Measurements from ENCODE around the gene BPHL. TPM values are rescaled to one million over a fixed set of nuclear protein-coding genes. Genes with fewer than 3 reads are reported as not detected.

The BPHL gene
- total RNA-seq, 4 donors from 2014 or later, result 10.1 to 26.0 (median 11.8) TPM

DNA sequence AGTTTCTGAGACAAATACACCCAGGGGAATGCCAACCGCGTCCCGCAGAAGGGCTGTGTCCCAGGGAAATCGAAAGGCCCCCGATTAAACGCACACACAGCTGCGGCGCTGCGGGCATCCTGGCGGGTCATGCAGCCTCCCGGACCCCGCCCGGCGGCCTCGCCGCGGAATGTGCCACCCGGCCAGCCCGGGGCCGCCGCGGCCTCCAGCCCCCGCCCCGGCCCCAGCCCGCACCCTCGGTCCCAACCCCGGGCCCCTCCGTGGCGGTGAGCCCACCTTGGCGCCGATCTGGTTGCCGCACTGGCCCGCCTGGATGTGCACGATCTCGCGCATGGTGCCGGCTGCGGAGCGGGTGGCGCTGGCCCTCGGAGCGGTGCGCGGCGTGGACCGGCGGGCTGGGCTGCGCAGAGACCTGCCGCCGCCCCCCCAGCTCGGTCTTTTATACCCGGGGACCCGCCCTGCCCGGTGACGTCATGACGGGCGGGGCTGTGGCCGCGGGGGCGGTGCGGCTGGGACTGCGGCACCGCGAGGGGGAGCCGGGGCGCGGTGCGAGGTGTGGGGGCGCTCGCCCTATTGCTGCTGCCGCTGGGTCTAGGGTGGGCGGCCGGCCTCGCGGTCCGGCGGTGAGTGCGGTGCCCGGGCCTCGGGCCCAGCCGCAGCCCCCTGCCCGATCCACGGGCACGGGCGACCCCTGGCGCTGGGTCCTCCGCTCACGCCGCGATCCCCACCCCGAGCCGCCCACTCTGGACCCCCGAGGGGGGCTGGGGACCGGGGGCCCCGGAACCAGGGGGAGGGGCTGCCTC is 38.8 kb downstream of the BPHL start, which contains the start of gene TUBB2A:
TSS of gene TUBB2A (minus strand) at position 414 of the 803 bp plus-strand sequence. CDS start at position 333, 81 bp downstream.
- H3K4me1 ChIP-seq, result peaks cover 0 to 61% (median 10%) of the 10 kb centered on the region in 3 donors

DNA sequence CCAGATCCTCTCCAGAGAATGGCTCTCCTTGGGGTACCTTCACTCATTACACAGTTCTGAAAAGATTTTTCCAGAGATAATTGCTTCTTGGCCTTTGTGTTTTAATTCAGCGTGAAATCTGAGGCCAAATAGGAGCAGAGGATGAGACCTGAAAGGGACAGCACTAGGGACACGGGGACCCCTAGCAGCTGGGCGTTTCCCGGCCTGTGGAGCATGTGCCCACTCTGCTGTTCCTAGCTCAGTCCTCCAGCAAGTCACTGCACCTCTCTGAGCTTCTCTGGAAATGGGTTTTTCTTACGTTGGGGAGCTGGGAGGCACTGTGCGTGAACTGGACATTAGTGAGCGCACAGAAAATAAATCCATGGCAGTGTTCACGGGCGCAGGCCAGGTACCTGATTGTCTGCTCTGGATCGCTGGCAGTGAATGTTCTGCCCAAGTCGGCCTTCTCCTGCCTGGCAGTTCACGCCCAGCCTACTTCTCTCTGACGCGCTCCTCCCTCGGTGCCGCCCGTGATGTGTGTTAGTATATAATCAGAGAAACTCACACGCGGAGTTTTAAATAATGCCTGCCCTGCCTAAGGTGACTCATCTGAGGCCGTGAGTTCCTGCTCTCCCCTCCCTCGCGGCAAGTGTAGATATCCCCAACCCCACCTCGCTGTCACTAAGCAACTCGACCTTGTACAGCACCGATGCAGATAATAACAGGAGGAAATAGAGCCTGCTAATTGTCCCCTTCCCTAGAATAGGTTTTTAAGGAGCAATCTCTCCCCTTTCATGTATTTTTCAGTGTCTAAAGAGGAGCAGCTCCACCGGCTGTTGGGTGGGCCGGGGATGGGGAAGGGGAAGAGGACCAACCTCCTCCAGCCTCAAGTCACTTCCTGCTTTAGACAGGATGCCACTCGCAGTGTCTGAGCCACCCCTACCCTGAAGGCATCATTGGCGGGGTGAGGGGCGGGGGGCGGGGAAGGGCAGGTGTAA is 41.6 kb downstream of the BPHL start:
- intact Hi-C loops (cut with DNase I), result no loop called here
- Histone ChIP-seq H3K36me3 (peaks cover 0 to 6% (median 0%) of the 10 kb centered on the region in 3 donors), H3K4me1 (peaks cover 0 to 74% (median 13%) of the 10 kb centered on the region in 3 donors), H3K9me3 (no peaks in the 10 kb centered on the region), H3K27me3 (no peaks in the 10 kb centered on the region), H3K27ac (peak overlapping the region; percentile 83 to 100 (median 92)), H3K4me3 (peak overlapping the region in 2 of 4 donors; percentile 5 to 14)
- peak in 2 of 4 donors; percentile 34 to 54 for TF ChIP-seq POLR2A (IDR thresholded peaks at IDR 0.05)
- TF ChIP-seq, protein P1, sequence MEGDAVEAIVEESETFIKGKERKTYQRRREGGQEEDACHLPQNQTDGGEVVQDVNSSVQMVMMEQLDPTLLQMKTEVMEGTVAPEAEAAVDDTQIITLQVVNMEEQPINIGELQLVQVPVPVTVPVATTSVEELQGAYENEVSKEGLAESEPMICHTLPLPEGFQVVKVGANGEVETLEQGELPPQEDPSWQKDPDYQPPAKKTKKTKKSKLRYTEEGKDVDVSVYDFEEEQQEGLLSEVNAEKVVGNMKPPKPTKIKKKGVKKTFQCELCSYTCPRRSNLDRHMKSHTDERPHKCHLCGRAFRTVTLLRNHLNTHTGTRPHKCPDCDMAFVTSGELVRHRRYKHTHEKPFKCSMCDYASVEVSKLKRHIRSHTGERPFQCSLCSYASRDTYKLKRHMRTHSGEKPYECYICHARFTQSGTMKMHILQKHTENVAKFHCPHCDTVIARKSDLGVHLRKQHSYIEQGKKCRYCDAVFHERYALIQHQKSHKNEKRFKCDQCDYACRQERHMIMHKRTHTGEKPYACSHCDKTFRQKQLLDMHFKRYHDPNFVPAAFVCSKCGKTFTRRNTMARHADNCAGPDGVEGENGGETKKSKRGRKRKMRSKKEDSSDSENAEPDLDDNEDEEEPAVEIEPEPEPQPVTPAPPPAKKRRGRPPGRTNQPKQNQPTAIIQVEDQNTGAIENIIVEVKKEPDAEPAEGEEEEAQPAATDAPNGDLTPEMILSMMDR (IDR thresholded peaks at IDR 0.05), result no peak
- peak; percentile 10 for DNase-seq
- WGBS, 2 donors, result 31 to 54% methylated on average over 13 to 22 of the region's 31 CpGs

More for the DNA sequence above, 38.8 kb downstream of the BPHL start, which contains the start of gene TUBB2A:
- TF ChIP-seq, protein P1 (IDR thresholded peaks at IDR 0.05), result peak; percentile 14 to 92 (median 70)
- TF ChIP-seq POLR2A (IDR thresholded peaks at IDR 0.05), result peak in 3 of 4 donors; percentile 77 to 99 (median 98)
- Histone ChIP-seq H3K36me3 (peaks cover 0 to 25% (median 0%) of the 10 kb centered on the region in 3 donors), H3K4me3 (peak within 1 kb of the TSS; percentile 80 to 99 (median 84)), H3K27me3 (no peaks in the 10 kb centered on the region), H3K9me3 (no peaks in the 10 kb centered on the region), H3K27ac (peak within 1 kb of the TSS; percentile 93 to 100 (median 96))
- 0% methylated on average over 2 of the region's 95 CpGs; no CpG with 5 or more reads in 1 of the 2 donors for WGBS, 2 donors
- peak; percentile 33 for DNase-seq
- intact Hi-C loops (cut with DNase I), result no loop called here

DNA sequence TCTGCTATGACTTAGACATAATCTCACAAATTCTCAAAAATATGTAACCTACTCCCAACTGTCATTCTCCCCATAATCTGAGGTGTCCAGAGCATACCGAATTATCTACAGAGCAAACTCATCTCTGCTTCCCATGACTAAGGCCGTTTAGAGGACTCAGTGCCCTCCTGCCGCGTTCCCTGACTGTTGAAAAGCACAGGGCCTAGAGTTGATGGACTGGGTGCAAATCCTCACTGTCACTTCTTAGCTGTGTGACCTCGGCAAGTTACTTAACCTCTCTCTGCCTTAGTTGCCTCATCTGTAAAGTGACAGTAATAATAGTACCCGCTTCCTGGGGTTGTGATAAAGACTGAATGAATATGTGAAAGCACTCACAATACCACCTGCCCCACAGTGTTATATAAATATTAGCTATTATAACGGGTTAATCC is 43.6 kb downstream of the BPHL start:
- WGBS, 2 donors, result 51 to 66% methylated on average over 6 to 7 of the region's 7 CpGs
- Histone ChIP-seq H3K27me3 (no peaks in the 10 kb centered on the region), H3K27ac (peak overlapping the region; percentile 96 to 97 (median 96)), H3K4me1 (peaks cover 0 to 61% (median 9%) of the 10 kb centered on the region in 3 donors), H3K9me3 (no peaks in the 10 kb centered on the region), H3K4me3 (peak overlapping the region; percentile 72 to 90 (median 80)), H3K36me3 (no peaks in the 10 kb centered on the region)
- intact Hi-C loops (cut with DNase I), result no loop called here
- DNase-seq, result no peak
- TF ChIP-seq, protein P1 (IDR thresholded peaks at IDR 0.05), result no peak
- TF ChIP-seq POLR2A (IDR thresholded peaks at IDR 0.05), result no peak

DNA sequence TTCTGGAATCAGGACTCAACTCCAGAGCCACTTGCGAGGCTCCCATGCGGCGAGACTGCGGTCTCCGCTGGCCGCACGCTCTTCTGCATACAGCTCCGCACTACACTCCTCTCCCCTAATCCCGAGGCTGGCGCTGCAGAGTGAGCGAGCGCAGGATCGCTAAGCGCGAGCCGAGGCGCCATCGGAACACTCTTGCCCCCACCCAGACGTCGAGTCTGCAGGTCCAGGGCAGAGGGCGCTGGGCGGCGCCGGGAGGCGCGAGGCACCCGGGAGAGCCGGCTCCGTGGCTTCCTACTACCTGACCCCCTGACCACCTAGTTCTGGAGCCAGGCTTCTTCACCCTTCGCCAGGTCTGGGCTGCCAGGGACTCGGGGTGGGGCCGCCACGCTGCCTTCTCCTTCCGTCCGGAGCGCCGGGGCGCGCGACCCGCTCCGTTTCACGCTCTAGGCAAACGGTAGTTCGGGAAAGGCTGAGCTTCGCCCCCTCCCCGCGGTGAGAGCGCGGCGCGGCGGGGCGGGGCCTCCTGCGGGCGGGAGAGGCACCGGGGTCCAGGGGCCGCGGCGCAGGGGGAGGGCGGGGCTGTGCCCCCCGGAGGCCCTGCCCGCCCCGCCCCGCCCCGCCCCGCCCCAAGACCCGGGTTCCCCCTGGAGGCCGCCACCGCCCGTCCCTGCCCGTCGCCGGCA is 44.2 kb downstream of the BPHL start:
- peak in 2 of 4 donors; percentile 54 to 76 for TF ChIP-seq POLR2A (IDR thresholded peaks at IDR 0.05)
- TF ChIP-seq, protein P1 (IDR thresholded peaks at IDR 0.05), result peak in 3 of 6 experiments; percentile 8 to 26 (median 17)
- Histone ChIP-seq H3K27me3 (no peaks in the 10 kb centered on the region), H3K9me3 (no peaks in the 10 kb centered on the region), H3K36me3 (no peaks in the 10 kb centered on the region), H3K4me3 (peak overlapping the region; percentile 72 to 90 (median 80)), H3K4me1 (peaks cover 0 to 60% (median 9%) of the 10 kb centered on the region in 3 donors), H3K27ac (peak overlapping the region; percentile 96 to 97 (median 96))
- 0 to 1% methylated on average over 5 to 11 of the region's 74 CpGs for WGBS, 2 donors
- intact Hi-C loops (cut with DNase I), result no loop called here
- DNase-seq, result no peak

All from esophagus squamous epithelium (tissue), 5 donors.